Right renal pelvis (tissue), 4 donors: ENCODE data around the gene ADGRB3. TPM values are rescaled to one million over a fixed set of nuclear protein-coding genes. Genes with fewer than 3 reads are reported as not detected.
"Not testable (repeated sequence)": the region's sequence is repeated elsewhere in the genome, so short reads cannot be mapped to it uniquely, and the experiment has no call there.

Experiments used
- DNase-seq, 4 donors: peaks; one replicate each; pipeline ENCODE4 v3.0.0-alpha.2; 2013; ENCODE audit warnings: low read depth in 4 of 4, low spot score in 3 of 4, missing footprints in 1 of 4
- polyA plus RNA-seq, 4 donors: library from polyadenylated mRNA; unstranded; fragments of 120-200 nt; gene quantifications; one replicate each; pipeline ENCODE4 v1.2.1, GENCODE V29; 2013; ENCODE audit not compliant: insufficient read length in 4 of 4

Gene ADGRB3
- polyA plus RNA-seq, 4 donors, result 4.2 to 5.5 (median 4.9) TPM

DNA sequence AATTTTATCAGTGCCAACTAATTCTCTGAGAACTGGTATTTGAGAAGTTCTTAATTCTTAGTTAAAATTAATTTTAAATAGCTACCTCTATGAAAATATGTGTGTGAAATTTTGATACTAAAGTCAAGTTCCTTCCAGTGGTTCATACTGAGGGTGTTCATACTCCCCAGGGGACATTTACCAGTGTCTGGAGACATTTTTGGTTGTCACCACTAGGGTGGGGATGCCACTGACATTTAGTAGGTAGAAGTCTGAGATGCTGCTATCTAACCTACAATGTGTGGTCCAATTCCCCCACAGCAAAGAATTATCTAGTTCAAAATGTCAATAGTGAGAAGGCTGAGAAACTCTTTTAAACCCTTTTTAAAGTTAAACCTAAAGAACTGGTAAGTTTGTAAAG, 463.8 kb downstream of the ADGRB3 start:
- no peak for DNase-seq

- no peak for DNase-seq
Observed at GRCh38 chr6:69100772-69101171, 465.7 kb downstream of the ADGRB3 start.

GRCh38 chr6:69102416-69102815, 467.3 kb downstream of the ADGRB3 start:
- no peak for DNase-seq

DNA sequence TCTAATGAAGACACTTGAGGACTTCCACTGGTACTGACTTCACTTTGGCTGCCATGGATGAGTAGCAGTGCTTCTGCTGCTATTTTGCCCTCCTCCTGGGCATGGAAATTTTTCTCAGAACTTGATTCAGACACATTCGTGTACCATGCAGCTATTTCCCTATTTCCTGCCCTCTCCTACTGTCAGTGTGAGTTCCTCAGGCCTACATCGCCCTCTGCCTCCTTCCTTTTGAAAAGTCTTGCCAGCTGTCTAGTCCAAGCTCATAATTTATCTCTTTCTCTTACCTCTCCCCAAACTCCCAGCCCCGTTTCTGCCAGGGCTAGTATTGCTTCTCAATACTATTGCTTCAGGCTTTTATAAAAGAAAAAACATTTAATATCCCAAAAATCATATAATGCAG, 470.2 kb downstream of the ADGRB3 start:
- DNase-seq, result no peak

DNA sequence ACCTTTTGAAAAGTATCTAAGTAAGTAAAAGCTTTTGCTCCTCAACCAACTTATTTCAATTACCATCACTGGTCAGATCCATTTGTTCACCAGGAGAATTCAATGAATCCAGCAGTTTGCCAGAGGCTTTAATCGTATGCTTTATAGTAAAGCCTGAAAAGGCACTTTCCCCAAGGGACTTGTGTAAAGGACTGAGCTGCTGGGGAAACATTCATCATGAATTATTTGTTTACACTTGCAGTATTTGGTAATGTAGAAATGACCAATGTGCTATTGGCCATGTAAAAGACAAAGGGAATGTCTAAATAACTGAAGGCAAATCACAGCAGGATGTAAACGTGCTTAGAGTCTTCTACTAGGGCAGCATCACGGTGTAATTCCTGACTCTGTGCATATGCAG, 471.4 kb downstream of the ADGRB3 start:
- no peak for DNase-seq

GRCh38 chr6:69111301-69111700, 476.2 kb downstream of the ADGRB3 start:
- DNase-seq, result no peak

- no peak for DNase-seq
Observed at GRCh38 chr6:69116658-69117057, 481.6 kb downstream of the ADGRB3 start.

GRCh38 chr6:69121461-69122406, 486.7 kb downstream of the ADGRB3 start:
- not testable (repeated sequence) for DNase-seq

- DNase-seq, result no peak
Observed at GRCh38 chr6:69122407-69122773, 487.3 kb downstream of the ADGRB3 start.

DNA sequence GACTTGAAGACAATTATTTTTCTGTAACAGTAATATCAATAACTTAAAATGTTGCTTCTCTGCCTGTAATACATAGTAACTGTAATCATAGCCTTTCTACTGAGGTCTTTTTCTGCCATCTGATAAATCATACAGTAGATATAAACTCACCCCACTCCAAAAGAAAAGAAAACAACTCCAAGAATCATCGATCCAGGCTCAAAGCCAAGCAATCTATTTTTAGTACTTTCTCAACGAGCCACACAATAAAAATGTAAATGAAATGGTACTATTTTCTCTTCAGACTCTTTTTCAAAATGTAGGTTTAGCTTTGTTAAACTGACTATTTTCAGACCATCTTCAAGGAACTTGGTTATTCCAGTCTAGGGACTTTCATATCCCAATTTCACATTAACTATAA, 493.3 kb downstream of the ADGRB3 start:
- DNase-seq, result no peak

DNA sequence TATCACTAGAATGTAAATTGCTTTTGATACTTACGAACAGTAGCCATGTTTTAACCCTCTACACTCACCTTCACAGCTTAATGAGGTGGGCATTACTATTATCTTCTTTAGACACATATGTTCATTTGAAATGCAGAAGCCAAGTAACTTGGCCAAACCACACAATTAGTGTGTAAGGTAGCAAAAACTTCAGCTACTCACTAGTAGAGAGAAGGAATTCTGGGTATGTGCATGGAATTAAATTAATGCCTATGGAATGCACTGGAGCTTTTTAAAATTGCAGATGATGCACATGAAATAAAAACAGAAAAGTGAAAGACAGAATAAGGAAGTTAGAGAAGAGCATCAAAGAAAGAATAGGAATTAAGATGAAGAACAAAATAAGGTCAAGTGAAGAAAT, 494.0 kb downstream of the ADGRB3 start:
- DNase-seq, result no peak

DNA sequence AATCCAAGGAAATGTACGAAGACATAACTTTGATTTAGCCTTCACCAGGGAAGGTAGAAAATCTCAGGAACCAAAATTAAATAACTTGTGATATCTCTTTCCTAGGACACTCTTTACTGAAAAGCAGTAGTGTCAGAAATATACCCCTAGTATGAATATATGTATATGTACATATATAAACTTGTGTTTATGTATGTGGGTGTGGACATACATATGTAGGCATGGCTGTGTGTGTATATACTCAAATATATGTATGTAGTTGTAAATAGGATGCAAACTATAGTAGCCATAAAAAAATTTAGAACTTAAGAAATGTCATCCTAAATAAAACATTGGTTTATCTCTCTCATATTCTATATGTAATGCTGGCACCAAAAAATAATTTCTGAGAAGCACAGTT, 500.8 kb downstream of the ADGRB3 start:
- DNase-seq, result no peak

GRCh38 chr6:69138148-69138547, 503.1 kb downstream of the ADGRB3 start:
- DNase-seq, result no peak

DNA sequence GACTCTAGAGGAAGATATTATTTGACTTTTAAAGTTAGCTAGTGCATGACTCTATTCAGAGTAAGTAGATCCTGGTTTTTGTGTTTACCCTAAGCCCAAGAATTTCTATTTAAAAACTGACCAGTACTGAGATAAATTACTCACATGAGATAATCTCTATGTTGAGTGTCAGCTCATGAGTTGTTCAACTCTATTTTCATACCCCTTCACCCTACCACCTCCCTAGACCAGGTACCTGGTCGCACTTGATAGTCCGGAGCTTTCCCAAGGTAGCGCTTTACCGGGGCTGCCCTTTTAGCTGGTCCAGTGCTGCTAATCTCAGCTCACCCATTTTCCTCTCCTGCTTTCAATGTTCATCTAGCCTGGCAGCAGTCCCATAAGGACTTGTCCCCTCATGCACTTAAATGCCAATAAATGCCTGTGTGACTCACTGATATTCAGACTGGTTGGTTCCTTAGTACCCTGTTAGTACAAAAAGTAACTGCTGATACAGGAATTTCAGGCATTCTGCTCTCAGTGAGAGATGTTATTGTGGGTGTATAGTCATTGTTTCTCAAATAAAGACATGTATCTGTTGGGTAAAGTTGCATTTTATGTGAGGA, 503.9 kb downstream of the ADGRB3 start:
- no peak for DNase-seq

- DNase-seq, result no peak
Observed at GRCh38 chr6:69145062-69145461, 510.0 kb downstream of the ADGRB3 start.

GRCh38 chr6:69146385-69146784, 511.3 kb downstream of the ADGRB3 start:
- no peak for DNase-seq

DNA sequence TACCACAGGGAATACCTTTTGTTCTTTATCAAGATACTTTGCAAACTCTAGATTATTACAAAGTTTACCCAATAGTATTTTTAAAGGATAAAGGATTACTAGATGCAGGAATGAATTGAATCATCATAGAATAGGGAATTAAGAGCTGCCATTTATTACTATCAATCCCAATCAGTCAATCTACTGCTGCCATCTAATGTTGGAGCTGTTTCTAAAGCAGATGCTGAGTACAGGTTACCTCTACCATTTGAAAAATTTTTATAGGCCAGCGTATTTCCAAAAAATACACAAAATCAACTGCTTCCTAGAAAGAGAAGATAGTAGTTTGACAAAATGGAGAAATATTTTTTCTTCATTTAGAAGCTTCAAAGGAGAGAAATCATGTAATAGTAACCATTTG, 520.4 kb downstream of the ADGRB3 start:
- no peak for DNase-seq

GRCh38 chr6:69162811-69163210, 527.7 kb downstream of the ADGRB3 start:
- no peak for DNase-seq

DNA sequence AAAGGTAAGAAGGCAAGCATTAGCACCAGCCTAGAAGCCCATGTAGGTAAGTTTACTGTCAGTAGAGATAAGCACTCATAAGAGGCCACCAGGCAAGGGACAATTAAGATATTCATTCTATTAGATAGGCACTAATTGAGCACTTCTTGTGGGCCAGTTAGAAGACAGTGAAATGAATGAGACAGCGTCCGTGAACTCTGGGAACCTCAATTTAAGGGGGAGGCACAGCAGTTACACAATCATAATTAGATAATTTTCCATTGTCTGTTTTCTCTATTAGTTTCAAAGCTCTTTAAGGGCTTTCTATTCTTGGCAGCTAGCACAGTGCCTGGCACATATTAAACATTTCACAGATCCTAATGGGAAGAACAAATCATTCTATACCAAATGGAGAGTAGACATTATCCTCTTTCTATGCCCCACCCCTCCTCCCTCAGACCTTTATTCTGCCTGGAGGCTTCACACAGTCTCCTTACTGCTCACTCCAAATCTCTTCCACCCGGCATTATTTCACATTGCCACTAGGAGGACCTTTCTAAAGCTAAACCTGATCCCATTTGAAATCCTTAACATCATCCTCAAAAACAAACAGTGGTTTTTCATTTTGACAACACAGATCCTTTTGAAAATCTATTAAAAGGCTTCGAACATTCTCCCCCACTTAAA, 529.6 kb downstream of the ADGRB3 start:
- DNase-seq, result no peak

DNA sequence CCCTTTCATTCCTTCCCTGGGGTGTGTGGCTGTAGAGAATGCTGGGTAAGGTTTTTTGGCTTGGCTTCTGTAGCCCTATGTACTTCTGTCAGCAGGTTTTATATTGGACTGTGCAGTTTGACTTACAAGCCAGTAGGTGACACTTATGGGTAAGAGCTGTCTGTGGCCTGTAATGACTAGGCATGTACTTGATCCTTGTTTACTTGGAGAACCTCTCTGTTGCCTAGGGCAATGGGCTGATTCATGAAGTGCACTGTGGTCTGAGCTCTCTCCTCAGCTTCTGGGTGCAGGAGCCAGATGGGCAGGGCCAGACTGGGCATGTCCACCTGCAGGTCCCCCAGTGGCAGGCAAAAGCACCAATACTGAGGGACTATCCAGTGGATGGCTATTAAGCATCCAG, 544.6 kb downstream of the ADGRB3 start:
- no peak for DNase-seq

DNA sequence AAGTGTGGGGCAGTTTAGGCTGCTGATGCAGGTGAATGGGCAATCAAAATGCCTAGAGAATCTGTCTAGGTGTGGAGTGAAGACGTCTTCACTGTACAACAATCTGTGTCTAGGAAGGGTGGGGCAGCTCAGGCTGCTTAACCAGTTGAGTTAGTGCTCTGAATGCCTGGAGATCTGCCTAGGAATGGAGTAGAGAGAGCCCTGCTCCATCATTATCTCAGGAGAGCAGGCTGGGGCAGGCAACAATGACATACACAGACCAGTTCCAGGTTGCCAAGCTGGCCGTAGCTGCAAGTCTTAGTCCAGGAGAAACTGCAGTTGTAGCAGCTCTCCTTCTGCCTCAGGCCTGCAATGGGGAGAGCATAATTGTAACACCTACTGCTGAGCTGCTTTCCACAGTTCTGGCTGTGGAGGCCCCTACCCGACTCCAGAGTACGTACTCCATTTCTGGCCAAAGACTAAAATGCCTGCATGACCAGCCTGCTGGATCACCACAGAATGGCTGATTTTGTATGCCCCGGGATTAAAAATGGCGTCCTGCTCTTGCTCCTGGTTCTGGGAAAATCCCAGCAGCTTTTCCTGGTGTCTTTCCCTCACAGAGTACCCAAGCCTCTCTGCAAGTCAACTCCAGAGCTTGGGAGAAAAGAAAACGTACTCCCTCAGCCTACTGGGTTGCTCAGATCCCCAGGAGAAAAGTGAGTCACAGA, 545.4 kb downstream of the ADGRB3 start:
- DNase-seq, result no peak
